ENCODE measurements around the gene GNG2. TPM values are rescaled to one million over a fixed set of nuclear protein-coding genes. Genes with fewer than 3 reads are reported as not detected.

GNG2 gene
- total and polyA plus RNA-seq, 10 of the 15 experiments (the other 5 are each of a cell fraction or from before 2014, with no cell fraction given) = 31.6 to 114 (median 66.4) TPM

- Histone ChIP-seq H3K79me2 (ENCODE audit: control insufficient read depth, insufficient read depth, low read length) (no peaks in the 10 kb centered on the region), H3K27ac (ENCODE audit: control insufficient read depth, insufficient read depth) (no peak overlapping the region), H3K4me2 (ENCODE audit: control insufficient read depth, insufficient read depth) (no peak overlapping the region), H3K27me3 (replicated peaks in 1 of 2; ENCODE audit: control insufficient read depth in 2 of 2, insufficient read depth in 2 of 2, low read length in 1 of 2) (no peaks in the 10 kb centered on the region), H3K9me3 (replicated peaks; ENCODE audit: control insufficient read depth, insufficient read depth, low read length) (peaks cover 3% of the 10 kb centered on the region; the same call in 1 of the 3 replicates), H4K20me1 (ENCODE audit: control insufficient read depth, insufficient read depth) (no peaks in the 10 kb centered on the region), H3K4me3 (no peak overlapping the region), H3K36me3 (ENCODE audit: control insufficient read depth in 2 of 2, insufficient read depth in 2 of 2, low read length in 1 of 2) (no peaks in the 10 kb centered on the region), H2AFZ (ENCODE audit: control insufficient read depth, low read depth, low read length) (no peak overlapping the region), H3K9ac (ENCODE audit: control insufficient read depth, insufficient read depth, low read length) (no peak overlapping the region), H3K4me1 (ENCODE audit: control insufficient read depth, insufficient read depth, low read length) (peaks cover 3% of the 10 kb centered on the region)
- POLR2A ChIA-PET = no interaction called here
- WGBS (ENCODE audit: insufficient coverage, insufficient replicate concordance, low lambda C conversion rate, missing lambda C conversion rate) = 23% methylated on average over 4 of the region's 4 CpGs
- RAD21 ChIA-PET (ENCODE audit: unreplicated experiment) = interaction anchor here (0.8 to 1.2 kb wide), 2 partner anchors 153 to 154 kb away, joined by 3 to 4 read pairs; no protein-coding TSS in a partner anchor
- DNase-seq (ENCODE audit: low read depth, low spot score) (no peak), ATAC-seq (peak; percentile 80), FAIRE-seq (no peak)
- intact Hi-C loops (cut with micrococcal nuclease; ENCODE audit: unreplicated experiment) = loop anchor here (10.0 kb wide), 1 partner anchor 327 kb away; the partner anchor contains the start of gene FRMD6
- BruUV-seq (replicated peaks) = no TSS peak
- CTCF ChIA-PET = interaction anchor here (0.9 to 7.3 kb wide), 7 partner anchors 8 to 699 kb away, joined by 3 to 67 read pairs (median 17); partner anchors contain the start of gene RTRAF
- TF ChIP-seq, protein P1, sequence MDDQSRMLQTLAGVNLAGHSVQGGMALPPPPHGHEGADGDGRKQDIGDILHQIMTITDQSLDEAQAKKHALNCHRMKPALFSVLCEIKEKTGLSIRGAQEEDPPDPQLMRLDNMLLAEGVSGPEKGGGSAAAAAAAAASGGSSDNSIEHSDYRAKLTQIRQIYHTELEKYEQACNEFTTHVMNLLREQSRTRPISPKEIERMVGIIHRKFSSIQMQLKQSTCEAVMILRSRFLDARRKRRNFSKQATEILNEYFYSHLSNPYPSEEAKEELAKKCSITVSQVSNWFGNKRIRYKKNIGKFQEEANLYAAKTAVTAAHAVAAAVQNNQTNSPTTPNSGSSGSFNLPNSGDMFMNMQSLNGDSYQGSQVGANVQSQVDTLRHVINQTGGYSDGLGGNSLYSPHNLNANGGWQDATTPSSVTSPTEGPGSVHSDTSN (IDR thresholded peaks at IDR 0.05; ENCODE audit: insufficient replicate concordance, low read depth, low read length) = peak; percentile 70
- TF ChIP-seq EED (IDR thresholded peaks at IDR 0.05; ENCODE audit: low read depth) (peak; percentile 61), PKNOX1 (IDR thresholded peaks at IDR 0.05) (peak; percentile 89), JUNB (IDR thresholded peaks at IDR 0.05) (peak; percentile 32; the same call in 1 of the 2 replicates), IKZF2 (IDR thresholded peaks at IDR 0.05) (no peak), ZBTB11 (CRISPR knock-in tag; IDR thresholded peaks at IDR 0.05) (no peak), RUNX3 (IDR thresholded peaks at IDR 0.05; ENCODE audit: low read length) (peak; percentile 25; the same call in 1 of the 2 replicates)
- SMC1A ChIA-PET (ENCODE audit: uncharacterized antibody, unreplicated experiment) = interaction anchor here (0.6 to 4.3 kb wide), 4 partner anchors 9 to 697 kb away, joined by 3 to 19 read pairs (median 5); no protein-coding TSS in a partner anchor
- in situ Hi-C loops (cut with MboI) = no loop called here
Measured at GRCh38 chr14:51981218-51981854, 120.9 kb downstream of the GNG2 start.
